A549 (cell line): Measurements from ENCODE around the gene CDCA7L. TPM values are rescaled to one million over a fixed set of nuclear protein-coding genes. Genes with fewer than 3 reads are reported as not detected.

Experiments used
- ATAC-seq, 2 experiments: fragments of 200-7000 bp in 1 of 2; fragments of >200 bp in 1 of 2; cut with Nextera tagmentation in 1 of 2; cut with Tn5 transposase in 1 of 2; 3 replicates each; pipeline versions ENCODE4 v1.8.0 to v1.9.1; 2018 to 2020; ENCODE audit warnings: mild to moderate bottlenecking in 1 of 2, moderate library complexity in 1 of 2
- CTCF ChIA-PET: fragments of 300-600 bp; sonication (Branson Sonifier 250); formaldehyde crosslinking; extraction: SDS; loops from one replicate; lab custom pipeline; 2021; ENCODE audit warnings: antibody characterized with exemption, inconsistent platforms; lab: Yijun Ruan, JAX
- POLR2A ChIA-PET: fragments of 350-600 bp; formaldehyde crosslinking; extraction: SDS; loops from one replicate; lab custom pipeline; 2021; ENCODE audit warnings: antibody characterized with exemption, inconsistent platforms; lab: Yijun Ruan, JAX
- DNase-seq, 2 experiments: peaks; one replicate each; pipeline versions ENCODE4 v3.0.0 to v3.0.0-alpha.2; 2011 to 2016; ENCODE audit warnings: low read depth in 1 of 2, low spot score in 1 of 2
- FAIRE-seq: peaks from 2 replicates; lab custom pipeline; 2011; peaks lifted over from hg19 to GRCh38; lab: Jason Lieb, UNC
- H3K27ac ChIP-seq, 2 experiments: fragments of >200 bp; sonication (Bioruptor Twin); formaldehyde crosslinking; 3 replicates each; pipeline ENCODE4 v1.5.1; 2016 to 2017
- H3K4me1 ChIP-seq: fragments of >200 bp; sonication (Bioruptor Twin); formaldehyde crosslinking; 3 replicates; pipeline ENCODE4 v1.6.1; 2016
- H3K4me2 ChIP-seq: fragments of >200 bp; sonication (Bioruptor Twin); formaldehyde crosslinking; 3 replicates; pipeline ENCODE4 v1.6.1; 2016
- H3K4me3 ChIP-seq: fragments of >200 bp; sonication (Bioruptor Twin); formaldehyde crosslinking; 3 replicates; pipeline ENCODE4 v1.5.1; 2016
- H3K9me3 ChIP-seq: fragments of >200 bp; sonication (Bioruptor Twin); formaldehyde crosslinking; 3 replicates; pipeline ENCODE4 v1.6.1; 2016
- CBX8 ChIP-seq: fragments of 200-600 bp; sonication (generic); IDR thresholded peaks from 2 replicates; pipeline ENCODE4 v1.6.1; 2016
- CHD2 ChIP-seq: fragments of 150-350 bp; IDR thresholded peaks from 2 replicates; pipeline ENCODE4 v1.6.1; 2014; ENCODE audit warnings: low read length; ENCODE audit not compliant: partially characterized antibody
- EP300 ChIP-seq, 2 experiments: fragments of >200 bp; sonication (Bioruptor Twin); formaldehyde crosslinking; IDR thresholded peaks; 2 replicates in 1 of 2; 3 replicates in 1 of 2; pipeline ENCODE4 v1.6.1; 2016 to 2017
- FOXS1 ChIP-seq: fragments of 250-450 bp; sonication (Bioruptor Pico); IDR thresholded peaks from 2 replicates; pipeline ENCODE4 v1.5.0; 2020; ENCODE audit warnings: mild to moderate bottlenecking, moderate library complexity
- GATA3 ChIP-seq: IDR thresholded peaks from 2 replicates; pipeline ENCODE4 v1.6.1; 2012; ENCODE audit warnings: borderline replicate concordance
- HMGXB4 ChIP-seq: fragments of 250-450 bp; sonication (Bioruptor Pico); IDR thresholded peaks from 2 replicates; pipeline ENCODE4 v1.5.0; 2021; ENCODE audit warnings: mild to moderate bottlenecking, moderate library complexity, borderline replicate concordance
- JUN ChIP-seq, 2 experiments: fragments of >200 bp; sonication (Bioruptor Twin); formaldehyde crosslinking; IDR thresholded peaks; 2 replicates in 1 of 2; 3 replicates in 1 of 2; pipeline ENCODE4 v1.6.1; 2016 to 2017
- KDM1A ChIP-seq: fragments of 200-600 bp; sonication (generic); IDR thresholded peaks from 2 replicates; pipeline ENCODE4 v1.6.1; 2016; ENCODE audit warnings: low read depth, mild to moderate bottlenecking
- MAFK ChIP-seq: fragments of 450-650 bp; IDR thresholded peaks from 2 replicates; pipeline ENCODE4 v1.6.1; 2014; ENCODE audit not compliant: partially characterized antibody
- MAX ChIP-seq: IDR thresholded peaks from 2 replicates; pipeline ENCODE4 v1.6.1; 2012
- PHF8 ChIP-seq: fragments of 200-600 bp; sonication (generic); IDR thresholded peaks from 2 replicates; pipeline ENCODE4 v1.6.1; 2016; ENCODE audit warnings: low read depth, mild to moderate bottlenecking, antibody characterized with exemption, moderate library complexity, borderline replicate concordance
- POLR2A ChIP-seq: IDR thresholded peaks from 2 replicates; pipeline ENCODE4 v1.6.1; 2012; ENCODE audit warnings: mild to moderate bottlenecking, low read length
- RFX5 ChIP-seq: fragments of 450-650 bp; IDR thresholded peaks from 2 replicates; pipeline ENCODE4 v1.7.1; 2014; ENCODE audit warnings: antibody characterized with exemption, mild to moderate bottlenecking, moderate library complexity
- RNF2 ChIP-seq: fragments of 200-600 bp; sonication (generic); IDR thresholded peaks from 2 replicates; pipeline ENCODE4 v1.6.1; 2016; ENCODE audit warnings: low read depth, mild to moderate bottlenecking, antibody characterized with exemption, moderate library complexity, borderline replicate concordance
- TFCP2L1 ChIP-seq: fragments of 250-450 bp; sonication (Bioruptor Pico); IDR thresholded peaks from 2 replicates; pipeline ENCODE4 v1.5.0; 2021; ENCODE audit warnings: mild to moderate bottlenecking
- ZSCAN20 ChIP-seq: fragments of 250-450 bp; sonication (Bioruptor Pico); IDR thresholded peaks from 2 replicates; pipeline ENCODE4 v1.8.0; 2022; ENCODE audit warnings: mild to moderate bottlenecking, moderate library complexity
- WGBS: methylation state at CpG from one replicate; pipeline ENCODE4 v1.1.6; 2017; ENCODE audit errors: missing lambda C conversion rate; 5-methylcytosine and 5-hydroxymethylcytosine counted together
- polyA plus RNA-seq, 4 experiments: library from polyadenylated mRNA; depleted of rRNA in 3 of 4; stranded (reverse); fragments of >200 nt; fragmentation: RNase III in 1 of 4; extraction: RNeasy Plus Mini Kit Qiagen cat#74134 plus additional on column Dnase treatment in 1 of 4; gene quantifications; 2 replicates in 3 of 4; 3 replicates in 1 of 4; pipeline ENCODE4 v1.2.3, GENCODE V29; 2011 to 2017

Gene CDCA7L
- polyA plus RNA-seq, 2 of the 4 experiments (the other 2 are of a cell fraction), result 20.8 to 27.8 TPM

GRCh38 chr7:21981524-21981923 lies 35.8 kb upstream of the CDCA7L start:
- H3K4me3 ChIP-seq, result no peak overlapping the region
- no peaks in the 10 kb centered on the region for H3K4me1 ChIP-seq
- ChIA-PET POLR2A (no interaction called here), CTCF (no interaction called here)
- H3K9me3 ChIP-seq, result no peaks in the 10 kb centered on the region
- TF ChIP-seq CHD2 (no peak), KDM1A (no peak), MAFK (no peak), TFCP2L1 (no peak), CBX8 (no peak), ZSCAN20 (CRISPR knock-in tag) (no peak), PHF8 (no peak), RFX5 (no peak), HMGXB4 (CRISPR knock-in tag) (no peak), JUN (IDR thresholded peaks at IDR 0.05) (no peak), POLR2A (no peak)
- H3K27ac ChIP-seq, result no peak overlapping the region
- no peak overlapping the region for H3K4me2 ChIP-seq
- no peak for ATAC-seq
- no peak for DNase-seq
- 30% methylated on average over 2 of the region's 2 CpGs for WGBS
- FAIRE-seq, result no peak

GRCh38 chr7:21980926-21981500 lies 35.3 kb upstream of the CDCA7L start:
- WGBS, result 32% methylated on average over 5 of the region's 5 CpGs
- H3K4me1 ChIP-seq, result no peaks in the 10 kb centered on the region
- CTCF ChIA-PET, result no interaction called here
- POLR2A ChIA-PET, result no interaction called here
- no peak for TF ChIP-seq POLR2A
- TF ChIP-seq MAFK, result peak; percentile 85
- H3K27ac ChIP-seq, result no peak overlapping the region
- no peak for FAIRE-seq
- DNase-seq, result no peak
- no peak overlapping the region for H3K4me3 ChIP-seq
- no peaks in the 10 kb centered on the region for H3K9me3 ChIP-seq
- no peak for ATAC-seq
- no peak overlapping the region for H3K4me2 ChIP-seq

GRCh38 chr7:21972397-21972784 lies 26.7 kb upstream of the CDCA7L start:
- Histone ChIP-seq H3K4me2 (0 out of 3 replicates have a peak overlapping the region, but pooled peaks have one; percentile 6), H3K4me1 (no peaks in the 10 kb centered on the region)
- TF ChIP-seq FOXS1 (CRISPR knock-in tag), result no peak
- TF ChIP-seq GATA3, result no peak
- TF ChIP-seq KDM1A, result no peak
- no peak for TF ChIP-seq MAX
- TF ChIP-seq, all 56 proteins: peak for 0
- ChIA-PET CTCF (no interaction called here), POLR2A (no interaction called here)
- no peak overlapping the region for H3K4me3 ChIP-seq
- peak in 1 of 2 experiments; percentile 19 for DNase-seq
- no peak for FAIRE-seq
- peak in 1 of 2 experiments; percentile 85; a peak in 3 of 6 replicates for ATAC-seq
- WGBS, result 14% methylated on average over 4 of the region's 5 CpGs
- no peaks in the 10 kb centered on the region for H3K9me3 ChIP-seq
- H3K27ac ChIP-seq, result no peak overlapping the region

- no peak for DNase-seq
- WGBS, result 62% methylated on average over 3 of the region's 6 CpGs
- H3K4me3 ChIP-seq, result no peak overlapping the region
- TF ChIP-seq EP300 (IDR thresholded peaks at IDR 0.05), result no peak
- no peak for TF ChIP-seq JUN (IDR thresholded peaks at IDR 0.05)
- TF ChIP-seq RNF2, result no peak
- no peaks in the 10 kb centered on the region for H3K4me1 ChIP-seq
- ChIA-PET CTCF (no interaction called here), POLR2A (no interaction called here)
- H3K27ac ChIP-seq, result no peak overlapping the region
- H3K9me3 ChIP-seq, result no peaks in the 10 kb centered on the region
- FAIRE-seq, result no peak
- peak in 1 of 2 experiments; percentile 42; a peak in 3 of 6 replicates for ATAC-seq
- 0 out of 3 replicates have a peak overlapping the region, but pooled peaks have one; percentile 6 for H3K4me2 ChIP-seq
These were observed 26.2 kb upstream of the CDCA7L start for GRCh38 chr7:21971780-21972396.
